DND-41 (cell line): ENCODE results near the gene WNT9A.

ENCODE experiments used
- CTCF ChIP-seq: IDR thresholded peaks from 2 replicates; pipeline ENCODE4 v1.5.1; 2012; ENCODE audit warnings: borderline replicate concordance, low read length, moderate library complexity, mild to moderate bottlenecking; ENCODE audit not compliant: poor library complexity, severe bottlenecking; ENCODE audit errors: extremely low read depth
- EZH2 ChIP-seq: IDR thresholded peaks from 3 replicates; pipeline ENCODE4 v1.6.1; 2012; ENCODE audit warnings: borderline replicate concordance, low read depth, mild to moderate bottlenecking, moderate library complexity, low read length, inconsistent platforms; ENCODE audit not compliant: severe bottlenecking

GRCh38 chr1:227927971-227928741 is 19.6 kb downstream of the WNT9A start:
- TF ChIP-seq EZH2 = no peak
- TF ChIP-seq CTCF = no peak
